HG02885 (cell line): ENCODE results near the gene ASPN.

ENCODE experiments used
- ATAC-seq: cut with Tn5 transposase; IDR thresholded peaks from one replicate; pipeline ENCODE4 v1.9.1; 2021; ENCODE audit warnings: mild to moderate bottlenecking; ENCODE audit not compliant: unreplicated experiment, poor library complexity

The ASPN gene

GRCh38 chr9:92478783-92479182 is 3.5 kb downstream of the ASPN start:
- ATAC-seq: no peak

GRCh38 chr9:92476962-92477361 is 5.3 kb downstream of the ASPN start:
- ATAC-seq: no peak

GRCh38 chr9:92474587-92474986 is 7.7 kb downstream of the ASPN start:
- no peak for ATAC-seq

GRCh38 chr9:92468206-92468605 is 14.1 kb downstream of the ASPN start:
- no peak for ATAC-seq

GRCh38 chr9:92467511-92467910 is 14.8 kb downstream of the ASPN start:
- ATAC-seq: no peak

- ATAC-seq: no peak
Observed at GRCh38 chr9:92467041-92467440, 15.3 kb downstream of the ASPN start.

- no peak for ATAC-seq
Observed at GRCh38 chr9:92463984-92464383, 18.3 kb downstream of the ASPN start.

- ATAC-seq: no peak
Observed at GRCh38 chr9:92463387-92463786, 18.9 kb downstream of the ASPN start.

- ATAC-seq: no peak
Observed at GRCh38 chr9:92457576-92457975, 24.7 kb downstream of the ASPN start.

- no peak for ATAC-seq
Observed at GRCh38 chr9:92455217-92455616, 27.1 kb downstream of the ASPN start.

- ATAC-seq: no peak
Observed at GRCh38 chr9:92446536-92446935, 35.8 kb downstream of the ASPN start.

- ATAC-seq: no peak
Observed at GRCh38 chr9:92444841-92445240, 37.5 kb downstream of the ASPN start.

GRCh38 chr9:92440751-92441046 is 41.6 kb downstream of the ASPN start:
- no peak for ATAC-seq

GRCh38 chr9:92439921-92440750 is 42.2 kb downstream of the ASPN start:
- ATAC-seq: no peak

- no peak for ATAC-seq
Observed at GRCh38 chr9:92438900-92439526, 43.3 kb downstream of the ASPN start.

GRCh38 chr9:92435263-92435662 is 47.0 kb downstream of the ASPN start:
- no peak for ATAC-seq

GRCh38 chr9:92432972-92433548 is 49.2 kb downstream of the ASPN start:
- no peak for ATAC-seq

GRCh38 chr9:92432350-92432749 is 50.0 kb downstream of the ASPN start:
- no peak for ATAC-seq

GRCh38 chr9:92429836-92430235 is 52.5 kb downstream of the ASPN start:
- ATAC-seq: no peak

- no peak for ATAC-seq
Observed at GRCh38 chr9:92426501-92427145, 55.7 kb downstream of the ASPN start.

- no peak for ATAC-seq
Observed at GRCh38 chr9:92425474-92425873, 56.8 kb downstream of the ASPN start.
